ENCODE data around the gene TAF13.

GRCh38 chr1:109091839-109092193, 16.0 kb upstream of the TAF13 start:
- TF ChIP-seq, protein P1, sequence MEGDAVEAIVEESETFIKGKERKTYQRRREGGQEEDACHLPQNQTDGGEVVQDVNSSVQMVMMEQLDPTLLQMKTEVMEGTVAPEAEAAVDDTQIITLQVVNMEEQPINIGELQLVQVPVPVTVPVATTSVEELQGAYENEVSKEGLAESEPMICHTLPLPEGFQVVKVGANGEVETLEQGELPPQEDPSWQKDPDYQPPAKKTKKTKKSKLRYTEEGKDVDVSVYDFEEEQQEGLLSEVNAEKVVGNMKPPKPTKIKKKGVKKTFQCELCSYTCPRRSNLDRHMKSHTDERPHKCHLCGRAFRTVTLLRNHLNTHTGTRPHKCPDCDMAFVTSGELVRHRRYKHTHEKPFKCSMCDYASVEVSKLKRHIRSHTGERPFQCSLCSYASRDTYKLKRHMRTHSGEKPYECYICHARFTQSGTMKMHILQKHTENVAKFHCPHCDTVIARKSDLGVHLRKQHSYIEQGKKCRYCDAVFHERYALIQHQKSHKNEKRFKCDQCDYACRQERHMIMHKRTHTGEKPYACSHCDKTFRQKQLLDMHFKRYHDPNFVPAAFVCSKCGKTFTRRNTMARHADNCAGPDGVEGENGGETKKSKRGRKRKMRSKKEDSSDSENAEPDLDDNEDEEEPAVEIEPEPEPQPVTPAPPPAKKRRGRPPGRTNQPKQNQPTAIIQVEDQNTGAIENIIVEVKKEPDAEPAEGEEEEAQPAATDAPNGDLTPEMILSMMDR (IDR thresholded peaks at IDR 0.05; ENCODE audit: low read depth, low read length, poor library complexity, severe bottlenecking), result no peak
- no peak for TF ChIP-seq EZH2phosphoT487 (IDR thresholded peaks at IDR 0.05; ENCODE audit: borderline replicate concordance, low read length)

All from DOHH2 (cell line).